Suppressor macrophage treated with lipopolysaccharide for 1 hour (primary cell): ENCODE results near the gene RITA1.

Experiments
- DNase-seq, 3 donors: peaks; one replicate each; pipeline ENCODE4 v3.0.0-alpha.2; 2020 to 2022

Gene RITA1

DNA sequence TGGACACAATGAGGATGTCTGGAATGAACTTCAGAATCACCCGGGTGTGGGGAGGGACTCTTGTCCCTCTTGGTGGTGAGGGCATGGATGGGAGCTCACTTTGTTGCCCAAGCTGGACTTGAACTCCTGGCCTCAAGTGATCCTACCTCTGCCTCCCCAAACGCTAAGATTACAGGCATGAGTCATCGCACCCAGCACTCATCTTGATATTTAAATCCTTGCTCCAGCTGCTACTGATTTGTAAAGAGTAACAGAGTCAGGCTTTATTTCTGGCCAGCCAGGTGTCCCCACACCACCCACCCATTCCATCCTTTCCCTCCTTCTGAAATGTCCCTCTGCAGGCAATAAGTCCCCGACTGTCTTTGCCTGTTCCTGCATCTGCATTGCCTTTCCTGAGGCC is 5.2 kb upstream of the RITA1 start:
- DNase-seq, result no peak

DNA sequence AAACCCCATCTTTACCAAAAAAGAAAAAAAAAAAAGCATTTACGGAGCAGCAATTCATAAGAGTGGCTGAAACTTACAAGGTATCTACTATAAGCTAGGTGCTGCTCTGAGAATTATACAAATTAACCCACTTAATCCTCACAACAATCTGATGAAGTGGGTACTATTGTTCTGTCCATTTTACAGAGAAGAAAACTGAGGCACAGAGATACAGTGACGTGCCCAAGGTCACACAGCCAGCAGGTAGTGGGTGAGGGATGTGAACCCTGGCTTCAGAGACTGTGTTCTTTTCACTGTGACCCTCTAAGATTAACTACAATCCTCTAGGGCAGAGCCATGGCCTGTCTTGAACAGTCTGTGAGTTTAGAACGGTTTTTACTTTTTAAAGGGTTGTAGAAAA is 3.5 kb upstream of the RITA1 start:
- no peak for DNase-seq

DNA sequence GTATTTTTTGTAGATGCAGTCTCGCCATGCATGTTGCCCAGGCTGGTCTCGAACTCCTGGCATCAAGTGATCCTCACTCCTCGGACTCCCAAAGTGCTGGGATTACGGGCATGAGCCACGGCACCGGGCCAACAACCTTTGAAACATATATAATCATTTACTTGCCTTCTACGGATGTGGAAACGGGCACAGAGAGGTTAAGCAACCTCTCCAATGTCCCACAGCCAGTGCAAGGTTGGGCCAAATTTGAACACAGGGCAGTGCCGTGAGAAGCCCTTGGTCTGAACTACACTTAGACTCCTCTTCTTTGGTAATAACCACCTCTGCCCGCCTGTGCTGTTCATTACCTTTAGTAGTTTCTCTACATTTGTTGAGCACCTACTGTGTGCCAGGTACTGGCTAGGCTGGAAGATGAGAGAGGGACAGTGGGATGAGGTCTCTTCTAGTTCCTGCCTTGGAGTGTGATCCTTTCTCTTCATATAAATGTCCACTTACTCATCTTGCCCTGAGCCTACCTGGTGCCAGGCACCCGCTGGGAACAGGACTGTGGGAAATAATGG is 2.4 kb upstream of the RITA1 start:
- DNase-seq, result no peak

DNA sequence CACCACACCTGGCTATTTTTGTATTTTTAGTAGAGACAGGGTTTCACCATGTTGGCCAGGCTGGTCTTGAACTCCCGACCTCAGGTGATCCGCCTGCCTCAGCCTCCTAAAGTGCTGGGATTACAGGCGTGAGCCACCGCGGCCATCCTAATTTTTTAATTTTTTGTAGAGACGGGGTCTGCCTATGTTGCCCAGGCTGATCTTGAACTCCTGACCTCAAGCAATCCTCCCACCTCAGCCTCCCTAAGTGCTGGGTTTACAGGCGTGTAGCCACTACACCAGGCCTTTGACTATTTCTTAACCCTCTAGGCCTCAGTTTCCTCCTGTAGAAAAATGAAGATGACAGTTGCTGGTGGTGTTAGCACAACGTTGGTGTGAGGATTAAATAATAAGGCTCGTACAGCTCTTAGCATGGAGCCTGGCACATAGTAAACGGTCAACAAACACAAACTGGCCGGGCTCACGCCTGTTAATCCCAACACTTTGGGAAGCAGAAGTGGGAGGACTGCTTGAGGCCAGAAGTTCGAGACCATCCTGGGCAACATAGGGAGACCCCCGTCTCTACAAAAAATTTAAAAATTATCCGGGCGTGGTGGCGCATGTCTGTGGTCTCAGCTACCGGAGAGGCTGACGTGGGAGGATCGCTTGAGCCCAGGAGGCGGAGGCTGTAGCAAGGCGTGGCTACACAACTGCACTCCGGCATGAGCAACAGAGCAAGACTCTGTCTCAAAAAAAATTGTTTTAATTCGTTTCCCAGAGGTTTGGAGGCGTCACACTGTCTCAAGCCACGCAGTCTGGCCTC is 1.2 kb upstream of the RITA1 start:
- peak in 2 of 3 donors; percentile 79 to 81 for DNase-seq

DNA sequence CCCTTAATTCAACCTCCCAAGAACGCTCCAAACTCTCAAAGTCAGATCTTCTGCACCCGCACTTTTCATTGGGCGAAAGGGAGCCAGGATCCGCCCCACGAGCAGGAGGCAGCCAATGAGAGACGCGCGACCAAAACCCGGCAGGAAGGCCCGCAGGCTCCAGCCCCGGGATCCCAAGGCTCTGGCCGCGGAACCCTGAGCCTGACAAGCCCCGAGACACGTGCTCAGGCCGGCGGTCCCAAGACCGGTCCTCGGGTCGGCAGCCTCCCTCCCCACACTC is 681 bp upstream of the RITA1 start:
- DNase-seq, result peak; percentile 89 to 94 (median 94)

DNA sequence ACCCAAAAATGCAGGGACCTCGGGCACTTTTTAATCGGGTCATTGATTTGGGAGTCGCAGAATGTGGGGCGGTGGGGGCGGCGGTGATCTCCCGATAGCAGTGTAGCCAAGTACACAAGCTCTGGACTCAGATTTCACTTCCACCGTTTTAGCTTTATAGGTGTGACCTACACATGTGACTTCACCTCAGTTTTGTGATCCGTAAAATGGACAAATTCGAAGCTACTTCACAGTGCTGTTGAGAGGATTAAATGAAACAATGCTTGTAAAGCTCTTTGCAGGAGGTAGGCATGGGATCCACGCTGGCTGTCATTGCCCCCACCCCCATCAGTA is 478 bp downstream of the RITA1 start:
- DNase-seq, result no peak

DNA sequence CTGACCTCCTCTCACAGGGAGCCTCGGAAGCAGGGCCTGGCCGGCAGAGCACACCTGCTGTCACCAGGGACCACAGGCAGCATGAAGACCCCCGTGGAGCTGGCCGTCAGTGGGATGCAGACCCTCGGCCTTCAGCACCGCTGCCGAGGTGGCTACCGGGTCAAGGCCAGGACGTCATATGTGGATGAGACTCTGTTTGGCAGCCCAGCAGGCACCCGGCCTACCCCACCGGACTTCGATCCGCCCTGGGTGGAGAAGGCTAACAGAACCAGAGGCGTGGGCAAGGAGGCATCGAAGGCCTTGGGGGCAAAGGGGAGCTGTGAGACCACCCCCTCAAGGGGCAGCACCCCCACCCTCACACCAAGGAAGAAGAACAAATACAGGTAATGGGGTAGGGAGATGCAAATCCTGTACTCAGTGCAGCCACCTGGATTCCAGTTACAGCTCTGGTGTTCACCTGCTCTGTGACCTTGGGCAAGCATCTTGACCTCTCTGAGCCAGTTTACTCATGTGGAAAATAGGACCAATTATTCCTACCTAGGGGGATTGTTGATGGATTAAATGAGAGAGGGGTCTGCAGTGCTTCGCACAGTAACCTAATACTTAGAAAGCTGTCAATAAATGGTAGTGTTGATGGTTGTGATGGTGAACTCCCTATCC is 1.3 kb downstream of the RITA1 start:
- DNase-seq, result no peak

DNA sequence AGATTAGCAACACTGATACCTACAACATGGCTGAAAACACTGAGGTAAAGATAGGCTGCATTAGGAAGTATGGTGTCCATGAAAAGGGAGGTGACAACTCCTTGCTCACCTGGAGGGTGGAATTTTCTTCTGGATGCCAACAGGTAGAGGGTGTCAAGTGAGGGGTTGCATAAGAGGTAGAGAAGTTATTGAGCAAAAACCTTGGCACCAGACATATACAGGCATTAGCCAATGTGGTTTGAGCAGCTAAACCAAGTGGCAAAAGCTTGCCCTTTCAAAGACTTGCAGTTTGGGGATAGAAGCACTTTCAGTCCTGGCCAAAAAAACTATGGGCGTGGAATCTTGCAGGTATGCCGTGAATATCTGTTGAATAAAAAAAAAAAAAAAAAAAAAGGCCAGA is 3.8 kb downstream of the RITA1 start:
- DNase-seq, result no peak

DNA sequence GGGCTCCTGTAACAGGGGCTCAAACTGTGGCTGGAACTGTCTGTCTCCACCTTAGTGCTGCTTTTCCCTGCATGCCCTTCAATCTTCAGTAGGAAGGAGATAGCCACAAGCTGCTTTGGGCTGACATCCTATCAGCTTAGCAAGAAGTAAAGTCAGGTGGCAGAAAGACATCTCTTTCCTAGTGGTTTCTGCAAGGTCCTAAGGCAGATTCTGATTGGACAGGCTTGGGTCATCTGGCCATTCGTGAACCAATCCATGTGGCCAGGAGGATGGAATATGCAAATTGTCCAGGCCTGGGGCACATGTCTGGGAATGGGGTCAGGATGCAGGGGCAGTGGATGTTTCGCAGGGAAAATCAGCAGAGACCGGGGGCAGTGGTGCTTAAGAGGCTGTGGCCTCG is 5.2 kb downstream of the RITA1 start:
- DNase-seq, result peak in 1 of 3 donors; percentile 32

DNA sequence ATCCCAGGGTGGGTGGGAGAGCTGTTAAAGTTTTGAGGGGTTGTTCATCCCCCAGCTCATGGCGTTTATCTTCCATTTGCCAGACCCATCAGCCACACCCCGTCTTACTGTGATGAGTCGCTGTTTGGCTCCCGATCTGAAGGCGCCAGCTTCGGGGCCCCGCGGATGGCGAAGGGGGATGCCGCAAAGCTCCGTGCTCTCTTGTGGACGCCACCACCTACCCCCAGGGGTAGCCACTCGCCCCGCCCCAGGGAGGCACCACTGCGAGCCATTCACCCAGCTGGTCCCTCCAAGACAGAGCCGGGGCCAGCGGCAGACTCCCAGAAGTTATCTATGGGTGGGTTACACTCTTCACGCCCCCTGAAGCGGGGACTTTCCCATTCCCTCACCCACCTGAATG is 5.7 kb downstream of the RITA1 start:
- no peak for DNase-seq

DNA sequence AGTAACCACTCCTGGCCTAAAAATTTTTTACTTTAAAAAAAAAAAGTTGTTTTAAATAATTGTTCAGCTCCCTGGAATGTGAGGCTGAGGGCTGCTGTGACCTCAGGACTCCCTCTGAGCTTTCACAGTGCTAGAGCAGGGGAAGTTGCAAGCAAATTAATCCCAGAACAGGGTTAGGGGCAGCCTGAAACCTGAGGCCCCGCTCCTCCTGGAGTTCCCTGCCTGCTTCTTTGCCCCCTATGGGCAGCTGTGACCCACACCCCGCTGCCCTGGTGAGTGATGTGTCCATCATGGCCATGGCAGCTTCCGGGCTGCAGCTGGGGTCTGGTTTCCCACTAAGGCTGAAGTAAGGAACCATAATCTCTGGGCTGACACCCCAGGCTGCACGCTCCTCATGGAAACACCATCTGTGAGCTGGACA is 9.5 kb downstream of the RITA1 start:
- DNase-seq, result no peak

DNA sequence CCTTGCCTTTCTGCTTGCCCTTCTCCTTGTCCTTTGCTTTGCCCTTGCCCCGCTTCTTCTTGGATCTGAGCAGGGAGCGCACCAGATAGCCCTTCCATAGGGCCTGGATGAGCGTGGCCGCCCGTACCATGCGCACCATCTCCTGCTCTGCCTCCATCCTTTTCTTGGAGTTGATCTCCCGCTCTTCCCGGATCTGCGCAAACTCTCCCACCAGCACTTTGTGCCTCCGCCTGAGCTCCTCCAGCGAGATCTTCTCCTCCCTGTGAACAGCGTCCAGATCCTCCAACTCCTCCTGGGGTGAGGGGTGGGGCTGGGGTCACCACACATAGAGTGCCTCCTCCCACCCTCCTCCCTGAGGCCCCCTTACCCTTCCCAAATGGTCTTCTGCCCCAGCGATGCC is 10.1 kb downstream of the RITA1 start:
- DNase-seq, result no peak

DNA sequence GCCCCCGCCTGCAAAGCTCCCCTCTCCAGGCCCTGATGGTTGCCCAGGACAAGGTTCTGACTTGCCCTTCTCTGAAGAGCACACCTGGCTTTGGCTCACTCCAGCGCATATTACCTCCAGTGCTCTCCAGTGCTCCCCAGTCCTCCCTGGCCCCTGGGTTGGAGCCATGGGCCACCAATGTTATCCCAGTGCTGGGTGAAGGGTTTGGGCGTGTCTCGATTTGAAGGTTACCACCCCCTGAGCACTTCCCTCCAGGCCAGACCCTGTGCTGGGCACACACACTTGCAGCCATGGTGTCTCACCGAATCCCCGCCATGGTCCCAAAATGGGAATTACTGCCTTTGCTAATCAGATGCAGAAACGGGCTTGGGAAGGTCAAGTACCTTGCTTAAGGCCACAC is 11.1 kb downstream of the RITA1 start:
- no peak for DNase-seq

DNA sequence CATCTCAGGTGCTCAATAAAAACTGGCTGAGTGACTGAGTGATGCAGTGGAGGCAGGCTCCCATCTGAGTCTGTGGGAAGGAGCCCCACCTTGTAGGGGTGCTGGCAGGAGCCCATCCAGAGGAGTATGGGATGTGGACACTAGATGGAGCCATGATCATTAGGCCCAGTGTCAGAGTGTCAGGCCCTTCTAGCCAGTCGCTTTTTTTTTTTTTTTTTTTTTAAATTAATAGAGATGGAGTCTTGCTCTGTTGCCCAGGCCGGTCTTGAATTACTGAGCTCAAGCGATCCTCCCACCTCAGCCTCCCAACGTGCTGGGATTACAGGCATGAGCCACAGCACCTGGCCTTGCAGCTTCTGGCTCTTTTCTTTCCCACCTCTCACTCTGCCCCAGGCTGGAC is 11.5 kb downstream of the RITA1 start:
- peak; percentile 83 to 87 (median 83) for DNase-seq

DNA sequence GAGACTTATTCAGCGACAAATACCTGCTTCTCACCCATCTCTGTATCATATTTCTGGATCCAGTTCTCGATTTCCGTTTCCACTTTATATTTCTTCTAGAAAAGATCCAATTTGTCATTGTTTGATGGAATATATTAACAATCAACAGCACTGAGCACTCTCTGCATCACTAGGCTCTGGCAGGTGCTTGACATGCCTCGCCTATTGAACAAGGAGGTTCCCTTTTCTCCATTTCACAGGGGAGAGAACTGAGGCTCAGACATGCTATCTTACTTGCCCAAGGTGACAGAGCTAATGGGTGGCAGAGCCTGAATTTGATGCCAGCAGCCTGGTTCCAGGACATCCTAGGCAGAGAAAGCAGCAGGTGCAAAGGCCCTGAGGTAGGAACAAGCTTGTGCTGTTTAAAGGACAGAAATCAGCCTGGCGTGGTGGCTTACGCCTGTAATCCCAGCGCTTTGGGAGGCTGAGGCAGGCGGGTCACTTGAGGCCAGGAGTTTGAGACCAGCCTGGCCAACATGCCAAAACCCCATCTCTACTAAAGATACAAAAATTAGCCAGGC is 12.1 kb downstream of the RITA1 start:
- DNase-seq, result no peak

DNA sequence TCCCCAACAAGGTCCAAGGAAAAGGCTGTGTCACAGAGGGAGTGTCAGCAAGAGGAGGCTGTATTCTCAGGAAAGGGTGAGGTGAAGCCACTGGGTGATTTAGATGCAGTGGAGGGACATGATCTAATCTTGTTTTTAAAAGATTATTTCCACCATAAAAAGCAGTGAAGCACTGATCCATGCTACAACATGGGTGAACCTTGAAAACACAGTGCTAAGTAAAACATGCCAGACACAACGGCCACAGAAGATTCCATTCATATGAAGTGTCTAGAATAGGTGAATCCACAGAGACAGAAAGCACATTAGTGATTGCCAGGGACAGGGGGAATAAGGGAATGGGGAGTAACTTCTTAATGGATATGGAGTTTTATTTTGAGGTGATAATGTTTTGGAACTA is 12.8 kb downstream of the RITA1 start:
- no peak for DNase-seq

DNA sequence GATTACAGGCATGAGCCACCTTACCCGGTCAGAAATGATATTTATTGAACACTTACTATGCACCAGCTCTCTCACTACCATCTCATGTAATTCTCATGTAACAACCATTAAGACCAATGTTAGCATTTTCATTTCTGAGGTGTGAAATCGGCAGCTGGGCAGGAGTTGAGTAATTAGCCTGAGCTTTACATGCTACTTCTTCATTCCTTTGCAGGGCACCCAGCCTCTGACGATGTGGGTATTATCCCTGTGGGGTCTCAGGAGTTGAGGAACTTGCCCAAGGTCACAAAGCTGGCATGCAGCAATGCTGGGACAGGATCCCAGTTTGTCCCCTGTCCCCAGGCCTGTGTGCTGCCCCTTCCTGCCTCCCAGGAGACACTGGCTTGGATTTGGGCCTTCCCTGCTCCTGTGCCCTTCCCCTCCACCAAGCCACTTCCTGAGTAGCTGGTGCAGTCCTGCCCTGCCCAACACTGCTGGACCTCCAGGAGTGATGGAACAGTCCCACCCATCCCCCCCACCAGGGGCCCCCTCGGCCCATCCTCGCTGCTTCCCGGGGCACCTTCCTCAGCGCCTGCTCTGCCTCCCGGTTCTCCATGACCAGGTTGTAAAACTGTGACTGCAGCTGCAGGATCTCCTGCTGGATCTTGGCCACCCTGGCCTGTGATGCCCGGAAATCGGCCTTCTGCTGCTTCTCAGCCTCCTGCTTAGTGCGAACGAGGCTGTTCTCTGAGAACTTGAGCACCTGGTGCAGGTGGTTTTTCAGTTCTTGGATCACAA is 14.7 kb downstream of the RITA1 start:
- peak; percentile 42 to 54 (median 49) for DNase-seq

DNA sequence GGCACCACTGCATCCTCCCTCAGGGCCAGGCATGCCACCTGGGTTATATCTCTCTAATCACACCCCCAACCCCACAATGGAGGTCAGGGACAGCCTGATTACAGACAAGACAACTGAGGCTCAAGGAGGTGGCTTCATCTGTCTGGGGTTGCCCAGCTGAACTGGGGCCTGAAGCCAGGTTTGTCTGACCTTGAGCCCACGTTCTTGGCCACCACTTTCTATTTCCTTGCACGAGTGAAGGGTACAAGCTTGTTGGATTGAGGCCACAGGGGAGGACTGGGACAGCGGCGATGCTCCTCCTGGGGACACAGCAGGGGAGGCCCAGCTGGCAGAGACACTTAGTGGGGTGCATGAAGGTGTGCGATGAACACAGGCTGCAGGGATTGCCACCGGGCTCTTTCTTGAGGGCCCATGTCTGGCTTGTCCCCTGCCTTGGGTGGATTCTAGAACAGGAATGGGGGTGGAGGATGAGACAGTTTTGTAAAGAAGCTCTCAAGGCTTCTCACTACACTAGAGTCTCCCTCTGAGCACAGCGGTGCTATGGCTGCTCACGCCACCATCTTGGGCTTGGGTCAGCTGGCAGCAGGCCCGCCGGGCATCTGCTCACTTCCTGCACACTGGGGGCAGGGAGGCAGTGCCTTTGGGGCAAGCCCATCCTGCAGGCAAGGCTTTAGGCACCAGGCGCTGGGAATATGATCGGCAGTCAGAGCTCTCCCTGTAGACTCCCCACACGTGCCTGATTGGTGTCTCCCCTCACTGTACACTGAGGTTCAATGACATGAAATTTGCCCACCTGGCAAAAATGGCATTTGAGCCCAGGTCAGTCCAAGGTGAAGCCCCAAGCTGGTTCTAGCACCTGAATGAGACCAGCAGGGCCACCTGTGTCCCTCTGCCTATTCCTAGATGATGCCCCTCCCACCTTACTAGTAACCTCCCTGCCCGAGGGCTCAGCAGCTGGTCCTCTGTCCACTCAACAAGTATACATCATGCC is 16.0 kb downstream of the RITA1 start:
- no peak for DNase-seq

DNA sequence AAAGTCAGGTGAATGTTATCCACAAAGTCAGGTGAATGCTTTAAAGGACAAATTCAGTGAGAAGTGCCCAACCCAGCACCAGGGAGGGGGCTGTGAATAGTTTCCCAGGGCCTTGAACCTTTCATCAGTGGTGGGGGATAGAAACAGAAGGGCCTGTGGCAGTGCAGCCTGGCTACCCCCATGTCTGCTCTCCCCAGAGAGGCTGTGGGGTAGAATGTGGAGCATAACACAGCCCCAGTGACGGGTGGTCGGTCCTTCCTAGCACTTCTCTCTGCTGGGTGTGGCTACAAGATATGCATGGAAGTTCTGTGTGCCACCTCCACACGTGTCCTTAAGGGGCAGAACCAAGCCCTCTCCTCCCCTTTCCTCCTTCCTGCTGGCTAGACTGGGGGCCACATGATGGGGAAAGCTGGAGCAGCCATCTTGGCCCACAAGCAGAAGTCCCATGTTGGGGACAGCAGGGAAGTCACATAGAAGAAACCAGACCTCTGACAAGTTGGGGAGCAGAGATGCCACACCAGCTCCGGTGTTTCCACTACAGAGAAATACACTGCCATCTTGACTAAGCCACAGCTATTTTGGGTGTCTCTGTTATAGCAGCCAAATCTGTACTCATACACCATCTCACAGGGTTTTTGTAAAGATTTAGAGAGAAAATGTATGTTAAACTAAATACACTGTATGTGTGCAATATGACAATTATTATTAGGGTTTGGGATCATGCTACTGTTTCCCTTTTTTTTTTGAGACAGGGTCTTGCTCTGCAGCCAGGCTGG is 17.0 kb downstream of the RITA1 start:
- no peak for DNase-seq

DNA sequence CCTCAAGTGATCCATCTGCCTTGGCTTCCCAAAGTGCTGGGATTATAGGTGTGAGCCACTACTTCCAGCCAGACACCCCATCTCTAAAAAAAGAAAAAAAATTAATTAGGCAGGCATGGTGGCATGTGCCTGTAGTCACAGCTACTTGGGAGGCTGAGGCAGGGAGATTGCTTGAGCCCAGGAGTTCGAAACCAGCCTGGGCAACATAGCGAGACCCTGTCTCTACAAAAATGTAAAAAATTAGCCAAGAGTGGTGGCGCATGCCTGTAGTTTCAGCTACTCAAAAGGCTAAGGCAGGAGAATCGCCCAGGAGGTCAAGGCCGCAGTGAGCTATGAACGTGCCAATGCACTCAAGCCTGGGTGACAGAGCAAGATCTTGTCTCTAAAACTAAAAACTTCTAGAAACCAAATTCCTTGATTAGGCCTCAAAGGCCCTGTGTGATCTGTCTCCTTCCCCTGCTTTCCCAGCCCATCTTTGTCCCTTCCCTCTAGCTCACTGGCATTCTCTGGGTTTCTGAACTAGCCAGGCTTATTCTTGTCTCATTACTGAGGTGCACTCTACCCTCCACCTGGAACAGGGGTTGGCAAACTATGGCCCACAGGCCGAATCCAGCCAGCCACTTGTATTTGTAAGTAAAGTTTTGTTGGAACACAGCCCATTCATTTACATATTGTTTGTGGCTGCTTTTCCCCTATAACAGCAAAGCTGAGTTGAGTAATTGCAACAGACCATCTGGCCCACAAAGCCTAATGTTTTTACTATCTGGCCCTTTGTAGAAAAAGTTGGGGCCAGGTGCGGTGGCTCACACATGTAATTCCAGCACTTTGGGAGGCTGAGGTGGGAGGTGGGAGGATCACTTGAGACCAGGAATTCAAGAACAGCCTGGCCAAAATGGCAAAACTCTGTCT is 18.6 kb downstream of the RITA1 start:
- DNase-seq, result peak in 1 of 3 donors; percentile 45
